CD4-positive, alpha-beta T cell treated with Interleukin-4 for 4 hours (primary cell): Measurements from ENCODE around the gene SGF29.
"Not testable (repeated sequence)": the region's sequence is repeated elsewhere in the genome, so short reads cannot be mapped to it uniquely, and the experiment has no call there.

Experiments
- DNase-seq: peaks from one replicate; pipeline ENCODE4 v3.0.0-alpha.2; 2020

The SGF29 gene

DNA sequence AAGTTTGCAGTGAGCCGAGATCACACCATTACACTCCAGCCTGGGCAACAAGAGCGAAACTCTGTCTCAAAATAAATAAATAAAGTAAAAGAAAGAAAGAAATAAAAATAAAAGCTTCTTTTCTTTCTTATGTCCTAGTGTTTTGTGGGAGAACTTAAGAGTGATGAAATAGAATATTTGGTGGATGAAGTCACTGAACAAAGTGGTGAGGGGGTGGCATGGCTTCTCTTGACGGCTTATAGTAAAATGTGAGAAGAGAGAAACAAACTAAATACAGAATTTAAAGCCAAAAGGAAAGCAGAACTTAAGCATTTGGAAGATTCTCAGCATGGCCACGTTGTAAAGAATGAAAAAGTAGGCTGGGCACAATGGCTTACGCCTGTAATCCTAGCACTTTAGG lies 15.3 kb downstream of the SGF29 start:
- DNase-seq: no peak

DNA sequence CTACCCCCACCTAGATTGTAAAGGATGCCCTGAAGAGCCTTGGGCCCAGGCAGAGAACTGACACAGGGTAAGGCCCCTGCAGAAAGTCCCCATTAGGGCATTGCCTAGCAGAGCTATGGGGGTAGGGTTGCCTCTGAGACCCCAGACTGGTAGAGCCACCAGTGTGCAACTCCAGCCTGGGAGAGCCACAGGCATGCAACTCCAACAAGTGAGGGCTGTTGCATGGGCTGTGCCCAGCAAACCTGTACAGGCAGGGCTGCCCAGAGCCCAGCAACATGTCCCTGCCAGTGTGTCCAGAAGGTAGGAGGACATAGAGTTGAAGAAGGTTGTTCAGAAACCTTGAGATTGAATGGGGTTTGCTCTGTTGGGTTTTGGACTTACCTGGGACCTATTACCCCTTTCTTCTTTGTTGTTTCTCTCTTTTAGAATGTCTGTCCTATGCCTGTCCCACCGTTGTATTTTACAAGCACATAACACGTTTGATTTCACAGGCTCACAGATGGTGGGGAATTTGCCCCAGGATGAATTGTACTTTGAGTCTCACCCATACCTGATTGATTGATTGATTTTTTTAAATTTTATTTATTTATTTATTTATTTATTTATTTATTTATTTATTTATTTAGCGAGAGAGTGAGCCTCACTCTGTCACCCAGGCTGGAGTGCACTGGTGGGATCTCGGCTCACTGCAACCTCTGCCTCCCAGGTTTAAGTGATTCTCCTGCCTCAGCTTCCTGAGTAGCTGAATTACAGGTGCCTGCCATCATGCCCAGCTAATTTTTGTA lies 16.4 kb downstream of the SGF29 start:
- no peak for DNase-seq

DNA sequence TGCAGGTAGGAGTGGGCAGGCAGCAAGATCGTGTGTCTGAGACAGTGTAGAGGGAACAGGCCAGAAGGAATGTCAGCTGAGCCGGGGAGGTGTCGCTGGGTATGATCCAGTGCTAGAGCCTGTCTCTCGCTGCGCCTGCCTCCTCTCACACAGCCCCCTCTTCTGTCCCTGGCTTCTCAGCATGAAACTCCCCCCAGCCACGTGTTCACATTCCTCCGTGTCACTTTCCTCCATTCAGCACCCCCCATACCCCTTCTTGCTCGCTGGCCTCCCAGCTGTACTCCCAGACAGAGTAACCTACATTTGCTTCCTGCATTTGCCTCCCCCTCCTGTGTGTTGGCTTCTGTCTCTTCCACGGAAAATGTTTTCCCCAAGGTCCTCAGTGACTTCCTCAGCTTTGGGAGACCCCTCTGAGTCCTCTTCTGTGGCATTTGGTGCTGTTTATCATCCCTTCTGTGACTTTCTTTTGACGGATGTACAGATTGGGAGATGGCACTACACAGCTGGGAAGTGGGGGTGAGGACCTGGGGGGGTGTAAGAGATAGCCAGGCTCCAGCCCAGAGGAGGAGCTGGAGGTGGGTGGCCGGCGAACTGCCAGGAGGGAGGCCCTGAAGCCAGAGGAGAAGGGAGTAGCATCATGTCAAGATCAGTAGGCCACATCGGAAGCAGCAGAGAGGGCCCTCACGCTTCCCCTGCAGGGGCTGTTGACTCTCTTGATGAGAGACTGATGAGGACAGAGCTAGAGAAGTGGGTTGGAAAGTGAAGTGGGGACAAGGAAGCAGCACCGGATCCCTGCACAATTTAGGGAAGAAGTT lies 19.2 kb downstream of the SGF29 start:
- no peak for DNase-seq

DNA sequence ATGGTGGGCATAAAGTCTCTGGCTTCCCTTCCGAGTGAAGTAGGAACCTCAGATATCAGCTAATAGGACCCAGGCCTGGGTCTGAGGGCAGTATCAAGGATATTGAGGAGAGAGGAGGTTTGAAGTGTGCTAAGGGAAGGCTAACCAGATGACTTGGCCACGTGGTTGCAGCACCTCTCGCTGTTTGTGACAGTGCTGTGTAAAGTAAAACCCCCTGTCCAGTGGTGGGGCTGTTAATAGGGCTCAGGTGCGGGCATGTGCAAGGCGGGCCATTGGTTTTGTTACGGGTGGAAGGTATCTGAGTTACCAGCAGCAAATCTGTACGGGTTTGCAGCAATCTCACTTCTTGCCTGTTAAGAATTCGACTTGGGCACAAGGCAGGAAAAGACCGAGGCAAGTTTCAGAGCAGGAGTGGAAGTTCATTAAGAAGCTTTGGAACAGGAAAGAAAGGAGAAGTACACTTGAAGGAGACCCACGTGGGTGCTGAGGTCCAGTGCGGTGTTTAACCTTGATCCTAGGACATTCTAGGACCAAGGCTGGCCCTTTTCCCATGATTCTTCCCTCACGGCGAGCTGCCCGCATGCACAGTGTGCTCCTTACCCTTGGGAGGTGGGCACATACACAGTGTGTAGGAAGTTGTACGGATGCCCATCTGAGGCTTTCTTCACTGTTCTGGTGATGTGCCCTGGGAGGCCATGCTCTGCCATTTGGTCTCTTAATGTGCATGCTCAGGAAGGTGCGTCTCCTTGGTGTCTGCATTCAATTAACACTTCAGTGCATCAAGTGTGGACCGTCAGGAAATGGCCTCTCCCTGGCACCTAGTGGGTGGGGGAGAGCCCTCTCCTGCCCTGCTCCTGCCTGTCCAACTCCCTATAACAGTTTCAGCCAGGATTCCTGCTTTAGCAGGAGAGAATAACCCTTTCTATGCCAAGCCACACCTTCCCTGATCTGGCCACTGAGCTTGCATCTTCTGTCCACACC lies 20.3 kb downstream of the SGF29 start:
- DNase-seq: no peak

DNA sequence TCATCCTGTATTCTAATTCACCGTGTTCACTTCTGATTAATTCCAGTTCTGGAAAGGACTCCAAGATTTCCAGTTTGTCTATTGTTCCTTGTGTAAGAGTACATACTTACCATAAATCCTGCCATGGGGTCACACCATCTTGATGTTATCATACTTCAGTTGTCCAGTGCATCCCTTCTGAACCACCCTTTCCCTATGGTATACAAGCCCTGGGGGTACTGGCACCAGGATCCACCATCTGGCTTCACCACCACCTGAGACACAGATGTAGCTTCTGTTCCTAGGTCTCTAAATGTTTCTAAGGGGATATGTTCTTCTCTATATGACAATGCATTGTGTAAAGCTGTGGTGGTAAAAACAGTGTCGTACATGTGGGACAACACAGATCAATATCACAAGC lies 21.2 kb downstream of the SGF29 start:
- DNase-seq: no peak

DNA sequence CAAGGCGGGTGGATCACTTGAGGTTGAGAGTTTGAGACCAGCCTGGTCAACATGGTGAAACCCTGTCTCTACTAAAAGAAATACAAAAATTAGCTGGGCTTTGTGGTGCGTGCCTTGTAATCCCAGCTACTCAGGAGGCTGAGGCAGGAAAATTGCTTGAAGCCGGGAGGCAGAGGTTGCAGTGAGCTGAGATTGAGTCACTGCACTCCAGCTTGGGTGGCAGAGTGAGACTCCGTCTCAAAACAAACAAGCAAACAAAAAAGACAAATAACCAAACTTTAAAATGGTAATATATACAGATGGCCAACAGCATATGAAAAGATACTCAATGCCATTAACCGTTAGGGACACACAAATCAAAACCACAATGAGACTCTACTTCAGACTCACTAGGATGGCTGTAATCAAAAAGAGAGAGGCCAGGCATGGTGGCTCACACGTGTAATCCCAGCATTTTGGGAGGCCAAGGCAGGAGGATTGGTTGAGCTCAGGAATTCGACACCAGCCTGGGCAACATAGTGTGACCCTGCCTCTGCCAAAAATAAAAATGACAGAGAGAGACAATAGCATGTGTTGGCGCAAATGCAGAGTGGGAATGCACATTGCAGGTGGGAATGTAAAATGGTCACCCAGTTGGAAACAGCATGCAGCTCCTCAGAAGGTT lies 21.9 kb downstream of the SGF29 start:
- no peak for DNase-seq

DNA sequence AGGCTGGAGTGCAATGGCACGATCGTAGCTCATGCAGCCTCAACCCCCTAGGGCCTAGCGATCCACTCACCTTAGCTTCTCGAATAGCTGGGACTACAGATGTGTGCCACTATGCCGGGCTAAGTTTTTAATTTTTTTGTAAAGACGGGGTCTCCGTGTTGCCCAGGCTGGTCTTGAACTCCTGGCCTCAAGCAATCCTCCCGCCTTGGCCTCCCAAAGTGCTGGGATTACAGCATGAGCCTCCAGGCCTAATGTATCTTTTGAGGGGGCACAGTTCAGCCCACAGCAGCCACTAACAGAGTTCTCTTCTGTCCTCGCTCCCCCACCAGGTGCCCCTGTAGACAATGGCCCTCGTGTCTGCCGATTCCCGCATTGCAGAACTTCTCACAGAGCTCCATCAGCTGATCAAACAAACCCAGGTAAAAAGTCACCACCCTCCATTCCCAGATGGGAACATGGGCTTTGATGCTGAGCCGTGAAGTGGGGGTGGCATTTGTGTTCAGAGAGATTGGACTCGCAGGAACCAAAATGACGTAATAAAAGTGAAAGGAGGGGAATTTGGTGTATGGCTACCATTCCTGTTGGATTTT lies 27.1 kb downstream of the SGF29 start:
- no peak for DNase-seq

DNA sequence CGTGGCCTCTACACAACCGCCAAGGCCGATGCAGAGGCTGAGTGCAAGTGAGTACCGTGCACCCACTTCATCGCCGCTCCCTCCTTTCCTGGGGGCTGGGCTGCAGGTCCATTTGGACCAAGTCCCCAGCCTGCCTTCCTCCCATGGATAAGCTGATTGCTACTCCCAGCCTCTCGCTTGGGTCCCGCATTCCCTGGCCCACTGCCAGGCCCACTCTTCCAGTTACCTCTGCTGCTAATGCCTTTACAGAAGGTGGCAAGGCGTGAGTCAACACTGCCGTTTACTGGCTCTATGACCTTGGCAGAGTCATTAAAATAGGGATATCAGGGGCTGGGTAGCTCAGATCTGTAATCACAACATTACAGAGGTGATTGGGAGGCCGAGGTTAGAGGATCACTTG lies 32.0 kb downstream of the SGF29 start:
- no peak for DNase-seq

DNA sequence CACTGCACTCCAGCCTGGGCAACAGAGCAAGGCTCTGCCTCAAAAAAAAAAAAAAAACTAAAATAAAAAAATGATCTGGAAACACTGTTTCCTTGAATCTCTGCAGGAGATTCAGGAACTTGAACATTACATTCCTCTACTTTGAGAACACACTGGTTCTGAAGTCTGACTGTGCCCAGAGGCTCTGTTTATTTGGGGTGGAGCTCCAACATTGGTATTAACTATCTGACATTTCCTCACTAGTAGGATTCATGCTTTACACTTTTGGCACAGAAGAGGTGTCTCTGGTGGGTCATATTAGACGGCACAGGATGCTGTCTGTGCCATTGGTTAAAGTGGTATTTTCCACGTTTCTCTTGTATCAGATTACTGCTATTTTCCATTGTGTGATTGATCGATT lies 32.7 kb downstream of the SGF29 start:
- DNase-seq: no peak

DNA sequence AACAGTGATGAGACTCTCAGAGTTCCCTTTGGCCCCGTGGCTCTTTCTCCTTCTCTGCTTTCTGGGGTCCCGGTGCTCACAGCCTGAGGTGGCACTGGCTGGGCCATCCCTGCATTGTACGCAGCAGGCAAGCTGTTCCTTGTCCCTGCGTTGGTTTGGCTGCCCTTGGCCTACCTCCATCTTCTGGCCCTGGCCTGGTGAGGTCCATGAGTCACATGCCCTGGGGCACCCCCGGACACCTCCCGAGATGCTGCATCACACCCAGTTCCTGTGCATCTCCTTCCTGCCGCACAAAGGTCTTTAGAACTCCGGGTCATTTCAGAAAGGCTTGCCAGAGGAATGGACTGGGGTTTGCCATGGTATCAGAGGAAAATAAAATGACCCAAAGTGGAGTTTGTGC lies 33.7 kb downstream of the SGF29 start:
- no peak for DNase-seq

DNA sequence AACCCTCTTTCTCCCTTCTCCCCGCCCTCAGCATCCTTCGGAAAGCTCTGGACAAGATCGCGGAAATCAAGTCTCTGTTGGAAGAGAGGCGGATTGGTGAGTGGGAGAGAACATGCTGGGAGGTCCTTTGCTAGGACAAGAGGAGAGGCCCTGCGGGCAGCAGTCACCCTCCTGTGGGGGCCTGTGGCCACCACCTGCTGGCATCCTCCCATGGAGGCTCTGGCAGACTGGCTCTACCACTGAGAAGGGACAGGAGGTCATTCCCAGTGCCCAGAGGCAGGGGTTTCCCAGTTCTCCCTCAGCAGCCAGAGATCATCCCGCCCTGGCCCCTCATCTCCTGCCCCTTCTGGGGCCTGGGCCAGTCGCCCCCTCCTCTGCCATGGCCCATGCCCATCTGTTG lies 35.3 kb downstream of the SGF29 start:
- DNase-seq: no peak

DNA sequence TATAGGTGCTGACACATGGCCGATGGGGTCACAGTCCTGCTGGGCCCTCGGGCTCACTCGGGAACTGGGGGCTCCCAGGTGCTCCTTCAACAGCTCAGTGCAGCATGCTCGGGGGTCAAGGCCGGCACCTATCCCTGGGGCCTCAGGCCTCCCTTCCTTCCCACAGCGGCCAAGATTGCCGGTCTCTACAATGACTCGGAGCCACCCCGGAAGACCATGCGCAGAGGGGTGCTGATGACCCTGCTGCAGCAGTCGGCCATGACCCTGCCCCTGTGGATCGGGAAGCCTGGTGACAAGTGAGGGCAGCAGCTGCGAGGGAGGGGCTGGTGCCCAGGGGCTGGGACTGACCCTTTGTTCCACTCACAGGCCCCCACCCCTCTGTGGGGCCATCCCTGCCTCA lies 36.2 kb downstream of the SGF29 start:
- DNase-seq: no peak

DNA sequence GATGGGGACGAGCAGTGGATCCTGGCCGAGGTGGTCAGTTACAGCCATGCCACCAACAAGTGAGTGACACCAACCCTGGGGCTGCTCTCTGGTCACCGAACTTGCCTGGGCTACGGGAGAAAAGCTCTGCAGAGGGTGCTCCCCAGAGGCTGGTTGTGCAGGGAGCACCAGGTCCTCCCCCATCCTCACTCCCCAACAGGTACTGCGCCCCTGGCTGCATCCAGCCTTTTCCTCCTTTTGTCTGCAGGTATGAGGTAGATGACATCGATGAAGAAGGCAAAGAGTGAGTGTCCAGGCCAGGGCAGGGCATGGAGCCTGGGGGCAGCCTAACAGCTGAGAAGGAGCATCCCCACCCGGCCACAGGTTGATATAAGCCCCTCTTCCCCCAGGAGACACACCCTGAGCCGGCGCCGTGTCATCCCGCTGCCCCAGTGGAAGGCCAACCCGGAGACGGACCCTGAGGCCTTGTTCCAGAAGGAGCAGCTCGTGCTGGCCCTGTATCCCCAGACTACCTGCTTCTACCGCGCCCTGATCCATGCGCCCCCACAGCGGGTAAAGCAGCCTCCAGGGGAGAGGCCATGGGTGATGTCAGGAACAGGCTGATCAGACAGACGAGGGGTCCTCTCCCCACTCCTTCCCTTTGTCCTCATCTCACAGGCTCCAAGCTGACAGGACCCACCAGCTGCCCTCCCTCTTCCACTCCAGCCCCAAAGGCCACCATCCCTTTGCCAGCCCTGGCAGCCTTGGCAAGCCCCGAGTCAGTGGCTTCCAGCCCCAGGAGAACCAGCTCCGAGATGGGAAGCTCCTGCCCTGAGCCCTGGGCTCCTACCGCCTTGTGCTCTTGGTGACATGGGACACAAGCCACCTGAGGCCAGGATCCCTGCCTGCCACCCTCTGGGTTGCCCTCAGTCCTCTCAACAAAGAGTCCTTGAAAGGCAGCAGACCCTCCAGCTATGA lies 36.9 kb downstream of the SGF29 start:
- DNase-seq: no peak

DNA sequence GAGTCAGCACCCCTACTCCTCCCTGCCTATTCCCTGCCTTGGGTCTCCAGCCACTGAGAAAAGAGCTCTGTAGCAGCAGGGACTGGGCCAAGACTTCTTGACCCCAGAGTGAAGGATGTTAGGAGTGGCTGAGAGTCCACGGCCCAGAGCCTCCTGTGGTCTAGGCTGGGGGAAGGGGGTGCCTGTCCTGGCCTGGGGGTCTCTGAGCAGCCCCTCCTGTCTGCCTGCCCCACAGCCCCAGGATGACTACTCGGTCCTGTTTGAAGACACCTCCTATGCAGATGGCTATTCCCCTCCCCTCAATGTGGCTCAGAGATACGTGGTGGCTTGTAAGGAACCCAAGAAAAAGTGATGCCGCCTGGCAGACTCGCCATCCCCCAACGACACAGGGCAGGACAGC lies 37.6 kb downstream of the SGF29 start:
- DNase-seq: no peak

DNA sequence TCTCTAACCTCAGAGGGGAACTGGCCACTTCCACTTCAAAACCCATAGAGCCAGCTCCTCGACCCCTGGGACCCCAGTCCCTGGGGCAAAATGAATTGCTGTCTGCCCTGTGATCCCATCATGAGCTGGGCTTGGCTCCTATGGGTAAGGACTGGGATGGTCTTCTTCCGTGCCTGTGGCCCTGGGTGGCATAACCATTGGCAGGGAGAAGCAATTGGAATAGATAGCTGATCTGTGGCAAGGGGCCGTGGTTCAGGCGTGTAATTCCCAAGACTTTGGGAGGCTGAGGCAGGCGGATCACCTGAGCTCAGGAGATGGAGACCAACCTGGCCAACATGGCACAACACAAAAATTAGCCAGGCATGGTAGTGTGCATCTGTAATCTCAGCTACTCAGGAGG lies 38.8 kb downstream of the SGF29 start:
- no peak for DNase-seq

DNA sequence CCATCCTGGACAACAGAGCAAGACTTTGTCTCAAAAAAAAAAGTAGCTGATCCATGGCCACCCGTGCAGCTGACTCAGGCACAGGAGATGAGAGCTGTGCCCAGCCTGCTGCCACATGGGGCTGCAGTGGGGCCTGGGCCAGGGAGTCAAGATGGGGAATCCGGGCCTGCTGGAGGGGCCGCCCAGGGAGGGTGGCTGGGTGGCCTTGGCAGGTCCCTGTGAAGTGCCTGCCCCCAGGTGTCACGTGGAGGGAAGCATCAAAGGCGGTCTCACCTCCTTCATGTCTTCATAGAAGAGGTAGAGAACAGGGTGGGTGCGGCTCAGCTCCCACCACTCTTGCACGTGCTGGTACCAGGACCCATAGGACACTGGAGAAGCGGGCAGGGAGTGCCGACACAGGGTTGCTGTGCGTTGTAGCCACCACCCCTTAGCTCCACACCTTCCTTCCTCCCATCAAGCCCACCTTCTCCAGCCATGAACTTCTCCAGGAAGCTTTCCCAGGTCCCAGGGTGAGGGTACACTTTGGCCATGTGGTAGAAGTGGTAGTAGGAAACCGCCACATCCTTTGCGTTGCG lies 39.3 kb downstream of the SGF29 start:
- no peak for DNase-seq

DNA sequence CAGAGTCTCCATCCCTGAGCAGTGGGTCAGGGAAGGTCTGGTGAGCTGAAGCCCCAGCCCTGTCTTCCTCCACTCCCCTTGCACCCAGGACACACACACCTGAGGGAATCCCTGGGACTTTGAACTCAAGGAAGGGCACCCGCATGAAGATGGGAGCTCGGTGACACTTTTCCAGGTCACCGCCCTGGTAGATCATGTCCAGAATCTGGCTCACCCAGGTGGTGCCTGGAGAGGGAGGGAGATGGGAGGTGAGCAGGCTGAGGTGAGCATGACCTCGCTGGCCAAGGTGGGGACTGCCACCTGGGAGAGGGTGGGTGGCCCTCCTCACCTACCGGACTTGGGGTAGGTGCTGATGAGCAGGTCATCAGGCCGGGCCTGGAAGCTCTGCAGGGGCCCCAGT lies 41.7 kb downstream of the SGF29 start:
- DNase-seq: not testable (repeated sequence)

DNA sequence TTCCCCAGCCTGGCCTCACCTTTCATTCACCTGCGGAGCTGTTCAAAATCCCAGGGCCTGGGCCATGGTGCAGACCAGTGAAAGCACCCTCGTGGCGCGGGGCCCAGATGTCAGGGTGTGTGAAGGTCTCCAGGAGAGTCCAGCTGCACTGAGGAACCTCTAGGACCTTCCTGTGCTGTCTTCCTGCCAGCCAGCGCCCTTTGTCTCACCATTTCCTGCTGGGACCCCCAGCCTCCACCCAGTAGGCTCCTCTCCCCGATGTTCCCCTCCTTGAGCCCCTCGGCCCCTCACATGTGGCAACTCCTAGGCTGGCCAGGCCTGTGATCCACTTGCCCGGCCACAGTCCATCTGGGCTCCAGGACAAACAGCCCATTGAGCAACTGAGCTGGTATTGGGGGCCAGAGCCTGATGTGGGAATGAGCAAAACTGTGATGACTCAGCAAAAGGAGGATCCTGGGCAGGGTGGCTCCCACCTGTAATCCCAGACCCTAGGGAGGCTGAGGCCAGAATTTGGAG lies 42.5 kb downstream of the SGF29 start:
- no peak for DNase-seq

DNA sequence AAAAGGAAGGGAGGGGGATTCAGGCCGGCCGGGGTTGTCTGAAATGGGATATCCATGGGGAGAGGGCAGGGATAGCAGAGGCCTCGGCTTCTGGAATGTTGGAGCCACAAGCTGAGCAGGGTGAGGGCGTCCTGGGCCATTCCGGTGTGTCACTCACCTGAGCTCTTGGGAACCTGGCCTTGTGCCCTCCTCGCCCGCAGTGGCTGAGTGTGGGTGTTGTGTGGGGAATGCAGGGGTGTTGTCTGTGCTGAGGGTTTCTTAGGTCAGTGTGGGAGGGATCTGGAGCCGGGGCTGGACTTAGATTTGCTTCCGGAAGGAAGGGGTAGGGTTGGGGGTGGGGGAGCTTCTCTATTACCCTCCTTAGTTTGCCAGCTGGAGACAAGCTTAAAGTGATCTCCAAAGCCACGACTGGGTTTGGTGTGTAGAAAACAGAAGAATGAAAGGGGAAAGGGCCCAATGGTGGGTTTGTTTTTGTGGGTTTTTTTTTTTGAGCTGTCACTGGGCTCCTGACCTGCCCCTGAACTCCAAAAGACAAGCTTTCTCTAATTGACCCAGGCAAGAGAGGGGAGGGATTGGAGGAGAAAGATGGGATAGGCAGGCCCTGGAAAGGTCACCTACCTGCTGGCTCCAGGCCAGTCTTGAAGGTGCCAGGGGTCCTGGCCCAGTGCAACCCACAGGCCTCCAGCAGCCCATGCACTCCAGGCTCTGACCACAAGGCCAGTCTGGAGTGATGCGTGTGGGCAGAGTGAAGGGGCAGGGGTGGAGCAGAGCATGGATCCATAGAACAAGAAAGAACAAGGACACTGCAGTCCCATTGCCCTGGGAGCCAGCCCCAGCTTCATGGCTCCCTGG lies 43.3 kb downstream of the SGF29 start, which contains the start of gene SULT1A2:
Gene SULT1A2 (minus strand): TSS at position 211 of the 852 bp plus-strand sequence. CDS start 1,120 bp downstream, outside the sequence.
- no peak for DNase-seq
